Measurements from ENCODE around the gene GTPBP1.

GTPBP1 gene

GRCh38 chr22:38734421-38735100, 28.8 kb downstream of the GTPBP1 start:
- POLR2A ChIA-PET = interaction anchor here (0.7 kb wide), 1 partner anchor 9 kb away, joined by 4 read pairs; no protein-coding TSS in a partner anchor
- no peak for DNase-seq (ENCODE audit: low read depth, low spot score)
- no peak for TF ChIP-seq CTCF (IDR thresholded peaks at IDR 0.05; ENCODE audit: insufficient read depth, low read length, missing control alignments)
- H3K4me3 ChIP-seq (ENCODE audit: low read depth, low read length) = no peak overlapping the region
- CTCF ChIA-PET = interaction anchor here (1.2 to 4.8 kb wide), 7 partner anchors 8 to 32 kb away, joined by 3 to 52 read pairs (median 15); no protein-coding TSS in a partner anchor

- no peak overlapping the region for H3K4me3 ChIP-seq (ENCODE audit: low read depth, low read length)
- ChIA-PET CTCF (interaction anchor here (1.4 to 4.8 kb wide), 6 partner anchors 7 to 31 kb away, joined by 3 to 52 read pairs (median 18); no protein-coding TSS in a partner anchor), POLR2A (no interaction called here)
- no peak for TF ChIP-seq CTCF (IDR thresholded peaks at IDR 0.05; ENCODE audit: insufficient read depth, low read length, missing control alignments)
- no peak for DNase-seq (ENCODE audit: low read depth, low spot score)
Observed at GRCh38 chr22:38735126-38735464, 29.4 kb downstream of the GTPBP1 start.

GRCh38 chr22:38735465-38736256, 29.9 kb downstream of the GTPBP1 start:
- no peak for DNase-seq (ENCODE audit: low read depth, low spot score)
- POLR2A ChIA-PET = no interaction called here
- TF ChIP-seq CTCF (IDR thresholded peaks at IDR 0.05; ENCODE audit: insufficient read depth, low read length, missing control alignments) = no peak
- CTCF ChIA-PET = interaction anchor here (1.5 to 4.8 kb wide), 4 partner anchors 7 to 30 kb away, joined by 3 to 52 read pairs (median 18); no protein-coding TSS in a partner anchor
- H3K4me3 ChIP-seq (ENCODE audit: low read depth, low read length) = no peak overlapping the region

- POLR2A ChIA-PET = no interaction called here
- no peak for TF ChIP-seq CTCF (IDR thresholded peaks at IDR 0.05; ENCODE audit: insufficient read depth, low read length, missing control alignments)
- no peak for DNase-seq (ENCODE audit: low read depth, low spot score)
- H3K4me3 ChIP-seq (ENCODE audit: low read depth, low read length) = no peak overlapping the region
- CTCF ChIA-PET = interaction anchor here (4.5 to 4.8 kb wide), 2 partner anchors 12 to 18 kb away, joined by 21 to 52 read pairs; no protein-coding TSS in a partner anchor
Observed at GRCh38 chr22:38736257-38736570, 30.5 kb downstream of the GTPBP1 start.

- TF ChIP-seq CTCF (IDR thresholded peaks at IDR 0.05; ENCODE audit: insufficient read depth, low read length, missing control alignments) = no peak
- ChIA-PET POLR2A (no interaction called here), CTCF (interaction anchor here (1.4 to 4.8 kb wide), 2 partner anchors 12 to 13 kb away, joined by 7 to 52 read pairs; no protein-coding TSS in a partner anchor)
- DNase-seq (ENCODE audit: low read depth, low spot score) = no peak
- no peak overlapping the region for H3K4me3 ChIP-seq (ENCODE audit: low read depth, low read length)
Observed at GRCh38 chr22:38737302-38738060, 31.7 kb downstream of the GTPBP1 start.

Measured in AG04449 (cell line).